Measurements from ENCODE around the gene PHACTR3.
"Not testable (repeated sequence)": the region's sequence is repeated elsewhere in the genome, so short reads cannot be mapped to it uniquely, and the experiment has no call there.

Gene PHACTR3

GRCh38 chr20:59603781-59604541 lies at the start of gene PHACTR3:
PHACTR3 (plus strand) TSS chr20:59604540; CDS start chr20:59605015, 475 bp downstream.
- Histone ChIP-seq H3K27me3 (ENCODE audit: insufficient read depth, low read length) (no peaks in the 10 kb centered on the region), H3K27ac (ENCODE audit: low read depth, low read length, poor library complexity, severe bottlenecking) (no peak within 1 kb of the TSS), H4K20me1 (ENCODE audit: insufficient read depth, low read length) (no peaks in the 10 kb centered on the region), H3K9me2 (ENCODE audit: low read depth, low read length) (no peaks in the 10 kb centered on the region), H3F3A (ENCODE audit: insufficient read depth, low read length) (no peaks in the 10 kb centered on the region), H3K9me3 (ENCODE audit: low read length) (no peaks in the 10 kb centered on the region), H3K4me2 (ENCODE audit: low read length) (no peak within 1 kb of the TSS), H3K4me3 (ENCODE audit: low read depth, low read length, poor library complexity, severe bottlenecking) (no peak within 1 kb of the TSS), H3K79me2 (ENCODE audit: insufficient read depth, low read length) (no peaks in the 10 kb centered on the region), H3K4me1 (ENCODE audit: insufficient read depth, low read length, severe bottlenecking) (no peaks in the 10 kb centered on the region), H3K9ac (ENCODE audit: low read length) (no peak within 1 kb of the TSS), H2AFZ (ENCODE audit: low read length) (no peak within 1 kb of the TSS), H3K36me3 (ENCODE audit: insufficient read depth, low read length) (no peaks in the 10 kb centered on the region)
- TF ChIP-seq, protein P1, sequence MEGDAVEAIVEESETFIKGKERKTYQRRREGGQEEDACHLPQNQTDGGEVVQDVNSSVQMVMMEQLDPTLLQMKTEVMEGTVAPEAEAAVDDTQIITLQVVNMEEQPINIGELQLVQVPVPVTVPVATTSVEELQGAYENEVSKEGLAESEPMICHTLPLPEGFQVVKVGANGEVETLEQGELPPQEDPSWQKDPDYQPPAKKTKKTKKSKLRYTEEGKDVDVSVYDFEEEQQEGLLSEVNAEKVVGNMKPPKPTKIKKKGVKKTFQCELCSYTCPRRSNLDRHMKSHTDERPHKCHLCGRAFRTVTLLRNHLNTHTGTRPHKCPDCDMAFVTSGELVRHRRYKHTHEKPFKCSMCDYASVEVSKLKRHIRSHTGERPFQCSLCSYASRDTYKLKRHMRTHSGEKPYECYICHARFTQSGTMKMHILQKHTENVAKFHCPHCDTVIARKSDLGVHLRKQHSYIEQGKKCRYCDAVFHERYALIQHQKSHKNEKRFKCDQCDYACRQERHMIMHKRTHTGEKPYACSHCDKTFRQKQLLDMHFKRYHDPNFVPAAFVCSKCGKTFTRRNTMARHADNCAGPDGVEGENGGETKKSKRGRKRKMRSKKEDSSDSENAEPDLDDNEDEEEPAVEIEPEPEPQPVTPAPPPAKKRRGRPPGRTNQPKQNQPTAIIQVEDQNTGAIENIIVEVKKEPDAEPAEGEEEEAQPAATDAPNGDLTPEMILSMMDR (IDR thresholded peaks at IDR 0.05; ENCODE audit: low read length), result no peak
- no peak for TF ChIP-seq EZH2 (IDR thresholded peaks at IDR 0.05; ENCODE audit: borderline replicate concordance, low read length)

GRCh38 chr20:59557733-59558529 lies 46.4 kb upstream of the PHACTR3 start:
- not testable (repeated sequence) for H2AFZ ChIP-seq (ENCODE audit: low read length); H3K4me2 ChIP-seq (ENCODE audit: low read length)

DNA sequence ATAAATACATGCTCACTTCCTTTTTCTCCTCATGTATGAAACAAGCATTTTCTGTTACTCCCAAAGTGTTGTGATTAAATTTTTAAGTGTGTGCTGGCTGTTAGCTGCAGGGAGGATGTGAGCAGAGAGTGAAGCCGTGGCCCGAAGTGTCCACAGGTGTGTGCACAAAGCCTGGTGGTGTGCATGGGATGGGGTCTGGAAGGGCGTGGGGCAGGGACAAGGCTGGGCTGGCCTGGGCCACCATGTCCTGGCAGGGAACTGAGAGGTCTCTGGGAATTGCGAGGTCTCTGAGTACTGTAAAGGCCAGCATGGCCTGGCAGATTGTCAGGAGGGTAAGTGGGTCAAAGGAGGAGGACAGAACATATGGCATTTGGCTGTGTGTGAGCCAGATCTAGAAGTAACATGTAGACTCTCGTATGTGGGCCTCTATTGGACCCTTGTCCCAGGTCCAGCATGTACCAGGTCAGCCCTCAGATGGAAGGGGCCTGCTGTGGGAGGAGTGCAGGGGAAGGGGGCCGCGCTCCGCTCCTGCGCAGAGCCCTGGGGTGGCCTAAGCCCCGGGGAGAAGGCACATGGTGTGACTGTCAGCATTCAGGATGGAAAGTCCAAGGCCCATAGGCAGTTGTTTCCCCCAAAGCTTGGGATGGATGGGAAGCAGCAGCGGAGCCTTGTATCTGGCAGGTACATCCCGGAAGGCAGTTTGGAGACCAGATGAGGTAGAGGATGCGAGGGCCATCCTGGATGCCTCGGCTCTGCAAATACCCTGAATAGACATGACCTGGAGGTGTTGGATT lies 45.1 kb upstream of the PHACTR3 start:
- H3K4me1 ChIP-seq (ENCODE audit: insufficient read depth, low read length, severe bottlenecking), result no peaks in the 10 kb centered on the region
- TF ChIP-seq EZH2 (IDR thresholded peaks at IDR 0.05; ENCODE audit: borderline replicate concordance, low read length), result no peak
- TF ChIP-seq, protein P1 (IDR thresholded peaks at IDR 0.05; ENCODE audit: low read length), result no peak
- H3K79me2 ChIP-seq (ENCODE audit: insufficient read depth, low read length), result no peaks in the 10 kb centered on the region
- H4K20me1 ChIP-seq (ENCODE audit: insufficient read depth, low read length), result no peaks in the 10 kb centered on the region
- H3K4me3 ChIP-seq (ENCODE audit: low read depth, low read length, poor library complexity, severe bottlenecking), result no peak overlapping the region
- H3K36me3 ChIP-seq (ENCODE audit: insufficient read depth, low read length), result no peaks in the 10 kb centered on the region
- no peaks in the 10 kb centered on the region for H3K9me3 ChIP-seq (ENCODE audit: low read length)
- H3K9me2 ChIP-seq (ENCODE audit: low read depth, low read length), result no peaks in the 10 kb centered on the region
- H3K9ac ChIP-seq (ENCODE audit: low read length), result no peak overlapping the region
- no peak overlapping the region for H3K27ac ChIP-seq (ENCODE audit: low read depth, low read length, poor library complexity, severe bottlenecking)
- H2AFZ ChIP-seq (ENCODE audit: low read length), result no peak overlapping the region
- no peaks in the 10 kb centered on the region for H3K27me3 ChIP-seq (ENCODE audit: insufficient read depth, low read length)
- H3K4me2 ChIP-seq (ENCODE audit: low read length), result no peak overlapping the region
- no peaks in the 10 kb centered on the region for H3F3A ChIP-seq (ENCODE audit: insufficient read depth, low read length)

More at GRCh38 chr20:59557733-59558529, 46.4 kb upstream of the PHACTR3 start:
- not testable (repeated sequence) for H3K9me3 ChIP-seq (ENCODE audit: low read length); H3K27ac ChIP-seq (ENCODE audit: low read depth, low read length, poor library complexity, severe bottlenecking); H3K9ac ChIP-seq (ENCODE audit: low read length); H3K9me2 ChIP-seq (ENCODE audit: low read depth, low read length); H4K20me1 ChIP-seq (ENCODE audit: insufficient read depth, low read length); H3K27me3 ChIP-seq (ENCODE audit: insufficient read depth, low read length); H3F3A ChIP-seq (ENCODE audit: insufficient read depth, low read length); H3K4me1 ChIP-seq (ENCODE audit: insufficient read depth, low read length, severe bottlenecking); H3K4me3 ChIP-seq (ENCODE audit: low read depth, low read length, poor library complexity, severe bottlenecking); H3K36me3 ChIP-seq (ENCODE audit: insufficient read depth, low read length); H3K79me2 ChIP-seq (ENCODE audit: insufficient read depth, low read length)

Measured in OCI-LY1 (cell line).